ENCODE data around the gene CSTB.
A peak's percentile ranks its signal among the peaks of the same experiment; 100 is the strongest.

The CSTB gene

DNA sequence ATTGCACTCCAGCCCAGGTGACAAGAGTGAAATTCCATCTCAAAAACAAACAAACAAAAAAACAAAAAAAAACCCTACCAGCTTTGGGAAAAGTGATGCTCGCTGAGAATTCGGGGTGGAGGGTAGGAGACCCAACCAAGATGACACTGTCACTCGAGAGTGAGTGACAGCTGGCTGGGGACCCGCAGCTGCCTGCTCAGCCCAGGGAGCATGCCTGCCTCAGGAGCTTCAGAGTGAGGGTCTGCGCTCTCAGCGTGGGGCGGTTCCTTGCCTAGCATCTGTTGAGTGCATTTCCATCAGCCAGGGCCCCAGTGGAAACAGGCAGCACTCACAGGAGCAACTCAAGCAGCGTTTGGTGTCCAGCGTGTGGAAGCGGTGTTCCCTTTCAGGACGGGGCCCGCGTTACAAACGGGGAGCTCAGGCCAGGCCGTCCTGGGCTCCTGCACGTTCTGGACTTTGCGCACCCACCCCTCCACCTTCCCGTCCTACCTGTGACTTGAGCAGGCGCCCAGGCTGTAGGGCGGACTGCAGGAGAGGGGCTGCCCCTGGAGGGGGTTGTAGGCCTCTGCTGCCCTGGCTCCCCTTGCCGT, 5.9 kb downstream of the CSTB start:
- TF ChIP-seq, protein P1, sequence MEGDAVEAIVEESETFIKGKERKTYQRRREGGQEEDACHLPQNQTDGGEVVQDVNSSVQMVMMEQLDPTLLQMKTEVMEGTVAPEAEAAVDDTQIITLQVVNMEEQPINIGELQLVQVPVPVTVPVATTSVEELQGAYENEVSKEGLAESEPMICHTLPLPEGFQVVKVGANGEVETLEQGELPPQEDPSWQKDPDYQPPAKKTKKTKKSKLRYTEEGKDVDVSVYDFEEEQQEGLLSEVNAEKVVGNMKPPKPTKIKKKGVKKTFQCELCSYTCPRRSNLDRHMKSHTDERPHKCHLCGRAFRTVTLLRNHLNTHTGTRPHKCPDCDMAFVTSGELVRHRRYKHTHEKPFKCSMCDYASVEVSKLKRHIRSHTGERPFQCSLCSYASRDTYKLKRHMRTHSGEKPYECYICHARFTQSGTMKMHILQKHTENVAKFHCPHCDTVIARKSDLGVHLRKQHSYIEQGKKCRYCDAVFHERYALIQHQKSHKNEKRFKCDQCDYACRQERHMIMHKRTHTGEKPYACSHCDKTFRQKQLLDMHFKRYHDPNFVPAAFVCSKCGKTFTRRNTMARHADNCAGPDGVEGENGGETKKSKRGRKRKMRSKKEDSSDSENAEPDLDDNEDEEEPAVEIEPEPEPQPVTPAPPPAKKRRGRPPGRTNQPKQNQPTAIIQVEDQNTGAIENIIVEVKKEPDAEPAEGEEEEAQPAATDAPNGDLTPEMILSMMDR (IDR thresholded peaks at IDR 0.05; ENCODE audit: low read depth, low read length), result no peak
- Histone ChIP-seq H3K27ac (no peak overlapping the region), H3K4me3 (ENCODE audit: low read depth, low read length) (no peak overlapping the region), H3K27me3 (ENCODE audit: insufficient read depth, low read depth, severe bottlenecking) (no peaks in the 10 kb centered on the region), H3K36me3 (peaks cover 24% of the 10 kb centered on the region), H3K9me3 (ENCODE audit: severe bottlenecking) (no peaks in the 10 kb centered on the region)
- DNase-seq, result no peak

DNA sequence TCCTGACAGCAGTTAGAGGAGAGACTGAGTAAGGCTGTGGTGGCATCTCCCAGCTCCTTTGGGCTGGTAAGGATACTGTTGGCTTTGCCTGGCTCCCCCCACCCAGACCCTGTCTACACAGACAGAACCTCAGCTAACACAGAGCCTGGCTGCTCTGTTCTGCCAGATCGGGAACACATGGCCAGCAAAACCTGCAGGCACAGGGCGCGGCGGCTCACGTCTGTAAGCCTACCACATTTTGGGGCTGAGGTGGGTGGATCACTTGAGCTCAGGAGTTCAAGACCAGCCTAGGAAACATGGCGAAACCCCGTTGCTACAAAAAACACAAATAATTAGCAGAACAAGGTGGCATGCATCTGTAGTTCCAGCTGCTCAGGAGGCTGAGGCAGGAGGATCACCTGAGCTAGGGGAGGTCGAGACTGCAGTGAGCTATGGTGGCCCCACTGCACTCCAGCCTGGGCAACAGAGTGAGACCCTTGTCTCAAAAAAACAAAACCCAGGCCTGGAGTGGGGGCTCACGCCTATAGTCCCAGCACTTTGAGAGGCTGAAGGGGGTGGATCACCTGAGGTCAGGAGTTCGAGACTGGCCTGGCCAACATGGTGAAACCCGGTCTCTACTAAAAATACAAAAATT, 6.7 kb downstream of the CSTB start:
- Histone ChIP-seq H3K27ac (peak overlapping the region; percentile 84), H3K27me3 (ENCODE audit: insufficient read depth, low read depth, severe bottlenecking) (no peaks in the 10 kb centered on the region), H3K9me3 (ENCODE audit: severe bottlenecking) (no peaks in the 10 kb centered on the region), H3K4me3 (ENCODE audit: low read depth, low read length) (no peak overlapping the region), H3K36me3 (peaks cover 20% of the 10 kb centered on the region)
- TF ChIP-seq, protein P1 (IDR thresholded peaks at IDR 0.05; ENCODE audit: low read depth, low read length), result no peak
- no peak for DNase-seq

GRCh38 chr21:43768868-43769167, 7.3 kb downstream of the CSTB start:
- Histone ChIP-seq H3K36me3 (peaks cover 14% of the 10 kb centered on the region), H3K4me3 (ENCODE audit: low read depth, low read length) (no peak overlapping the region), H3K9me3 (ENCODE audit: severe bottlenecking) (no peaks in the 10 kb centered on the region), H3K27ac (peak overlapping the region; percentile 84), H3K27me3 (ENCODE audit: insufficient read depth, low read depth, severe bottlenecking) (no peaks in the 10 kb centered on the region)
- peak; percentile 88 for DNase-seq
- TF ChIP-seq, protein P1 (IDR thresholded peaks at IDR 0.05; ENCODE audit: low read depth, low read length), result no peak

DNA sequence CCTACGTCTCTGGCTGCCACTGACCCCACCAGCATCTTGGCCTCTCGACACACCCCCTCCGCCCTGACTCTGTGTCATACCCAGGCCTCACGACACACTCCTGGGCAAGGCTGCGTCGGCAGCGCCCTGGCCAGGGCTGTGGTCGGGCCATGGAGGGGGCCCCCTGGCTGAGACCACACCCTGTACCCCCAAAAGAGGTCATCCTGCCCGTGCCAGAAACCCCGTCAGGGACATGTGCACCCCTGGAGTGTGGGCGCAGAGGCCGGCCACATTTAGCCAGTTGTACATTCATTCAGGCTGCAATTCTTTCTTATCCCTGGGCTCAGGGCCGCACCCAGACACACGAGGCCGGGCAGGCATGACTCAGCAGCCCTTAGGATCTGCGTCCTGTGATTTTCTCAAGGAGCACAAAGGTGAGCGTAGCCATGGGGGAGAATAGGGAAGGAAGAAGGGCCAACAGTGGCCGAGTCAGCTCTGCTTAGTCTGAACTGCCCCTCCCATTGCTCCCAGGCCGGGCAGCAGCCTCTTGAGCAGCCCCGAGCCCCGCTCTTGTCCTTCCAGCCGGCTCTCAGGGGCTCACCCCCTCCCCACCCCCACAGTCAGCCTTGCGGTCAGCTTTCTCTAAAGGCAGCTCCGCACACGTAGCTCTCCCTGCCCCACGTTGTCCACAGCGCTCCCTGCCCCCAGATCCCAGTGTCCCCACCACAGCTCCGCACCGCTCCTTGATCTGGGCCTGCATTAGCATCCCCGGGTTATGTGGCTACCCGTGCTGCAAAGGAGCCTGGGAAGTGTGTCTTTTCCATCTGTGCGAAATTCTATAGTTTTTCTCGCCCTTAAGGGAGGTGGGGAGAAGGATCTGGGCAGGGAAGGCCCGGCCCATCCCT, 7.9 kb downstream of the CSTB start:
- Histone ChIP-seq H3K27ac (peak overlapping the region; percentile 84), H3K36me3 (peaks cover 10% of the 10 kb centered on the region), H3K27me3 (ENCODE audit: insufficient read depth, low read depth, severe bottlenecking) (no peaks in the 10 kb centered on the region), H3K9me3 (ENCODE audit: severe bottlenecking) (no peaks in the 10 kb centered on the region), H3K4me3 (ENCODE audit: low read depth, low read length) (no peak overlapping the region)
- TF ChIP-seq, protein P1 (IDR thresholded peaks at IDR 0.05; ENCODE audit: low read depth, low read length), result no peak
- DNase-seq, result no peak

DNA sequence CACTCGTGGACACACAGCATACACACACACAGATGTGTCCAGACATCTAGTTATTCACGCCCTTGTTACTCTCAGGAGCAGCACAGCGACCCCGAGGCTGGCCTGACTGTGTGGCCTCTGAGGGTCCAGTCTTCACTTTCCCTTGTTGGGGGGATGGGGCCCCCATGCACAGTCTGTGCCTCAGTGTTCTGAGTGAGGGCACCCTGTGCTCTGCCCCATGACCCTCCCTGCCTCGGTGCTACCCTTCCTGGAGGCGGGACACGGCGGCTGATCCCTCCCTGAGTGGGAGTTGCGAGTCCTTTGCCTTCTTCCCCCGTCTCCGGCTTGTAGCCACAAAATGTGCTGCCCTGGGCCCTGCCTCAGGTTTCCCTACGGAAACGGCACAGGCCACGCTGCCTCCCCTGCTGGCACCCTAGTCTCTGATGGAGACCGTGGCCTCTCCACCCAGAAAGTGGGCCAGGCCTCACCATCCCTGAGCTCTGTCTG, 8.6 kb downstream of the CSTB start:
- no peak for DNase-seq
- Histone ChIP-seq H3K27ac (peak overlapping the region; percentile 84), H3K27me3 (ENCODE audit: insufficient read depth, low read depth, severe bottlenecking) (no peaks in the 10 kb centered on the region), H3K36me3 (peaks cover 10% of the 10 kb centered on the region), H3K9me3 (ENCODE audit: severe bottlenecking) (peaks cover 4% of the 10 kb centered on the region), H3K4me3 (ENCODE audit: low read depth, low read length) (no peak overlapping the region)
- TF ChIP-seq, protein P1 (IDR thresholded peaks at IDR 0.05; ENCODE audit: low read depth, low read length), result no peak

Measured in WERI-Rb-1 (cell line).